Keratinocyte (primary cell): ENCODE data around the gene FBXO39. TPM values are rescaled to one million over a fixed set of nuclear protein-coding genes. Genes with fewer than 3 reads are reported as not detected.

Experiments used
- DNase-seq: peaks from one replicate; pipeline ENCODE4 v3.0.0-alpha.2; 2011; ENCODE audit warnings: low read depth, missing footprints, low spot score
- FAIRE-seq: peaks from 2 replicates; lab custom pipeline; 2011; peaks lifted over from hg19 to GRCh38; lab: Jason Lieb, UNC
- H2AFZ ChIP-seq: 2 replicates; pipeline ENCODE4 v1.6.0; 2012; ENCODE audit warnings: low read length, control low read depth, inconsistent platforms; ENCODE audit not compliant: control insufficient read depth
- H3K27ac ChIP-seq: 2 replicates; pipeline ENCODE4 v1.5.1; 2011; ENCODE audit warnings: low read length; ENCODE audit not compliant: control insufficient read depth, insufficient read depth
- H3K27me3 ChIP-seq: 3 replicates; pipeline ENCODE4 v1.6.0; 2011; ENCODE audit warnings: low read length; ENCODE audit not compliant: control insufficient read depth, insufficient read depth; ENCODE audit errors: extremely low read depth
- H3K36me3 ChIP-seq, 2 experiments: 2 replicates in 1 of 2; 3 replicates in 1 of 2; pipeline ENCODE4 v1.5.1; 2011; ENCODE audit warnings: low read length in 2 of 2, mild to moderate bottlenecking in 1 of 2; ENCODE audit not compliant: control insufficient read depth in 2 of 2, insufficient read depth in 2 of 2; ENCODE audit errors: extremely low read depth in 1 of 2
- H3K4me1 ChIP-seq: 3 replicates; pipeline ENCODE4 v1.5.1; 2011; ENCODE audit warnings: low read length; ENCODE audit not compliant: control insufficient read depth, insufficient read depth; ENCODE audit errors: extremely low read depth
- H3K4me2 ChIP-seq: 3 replicates; pipeline ENCODE4 v1.6.0; 2011; ENCODE audit warnings: low read depth, low read length; ENCODE audit not compliant: control insufficient read depth, insufficient read depth; ENCODE audit errors: extremely low read depth
- H3K4me3 ChIP-seq, 3 experiments: fragments of 200-600 bp in 1 of 3; sonication (generic) in 1 of 3; 2 replicates in 2 of 3; 3 replicates in 1 of 3; pipeline ENCODE4 v1.5.1; 2011 to 2016; ENCODE audit warnings: low read length in 3 of 3, mild to moderate bottlenecking in 3 of 3, control low read depth in 2 of 3, inconsistent platforms in 1 of 3, low read depth in 1 of 3, mixed read lengths in 1 of 3, mixed run types in 1 of 3, moderate library complexity in 1 of 3; ENCODE audit not compliant: control insufficient read depth in 2 of 3, insufficient read depth in 2 of 3; ENCODE audit errors: extremely low read depth in 1 of 3
- H3K79me2 ChIP-seq: 2 replicates; pipeline ENCODE4 v1.6.0; 2012; ENCODE audit warnings: low read length; ENCODE audit not compliant: control insufficient read depth, insufficient read depth
- H3K9ac ChIP-seq: 3 replicates; pipeline ENCODE4 v1.6.0; 2011; ENCODE audit warnings: low read length; ENCODE audit not compliant: control insufficient read depth, insufficient read depth; ENCODE audit errors: extremely low read depth
- H3K9me1 ChIP-seq: 3 replicates; pipeline ENCODE4 v1.6.0; 2011; ENCODE audit warnings: low read length; ENCODE audit not compliant: control insufficient read depth, insufficient read depth; ENCODE audit errors: extremely low read depth
- H3K9me3 ChIP-seq: 2 replicates; pipeline ENCODE4 v1.5.1; 2012; ENCODE audit warnings: low read depth, low read length; ENCODE audit not compliant: control insufficient read depth
- H4K20me1 ChIP-seq: 3 replicates; pipeline ENCODE4 v1.6.0; 2011; ENCODE audit warnings: low read length; ENCODE audit not compliant: control insufficient read depth, insufficient read depth; ENCODE audit errors: extremely low read depth
- EZH2 ChIP-seq: IDR thresholded peaks from one replicate; pipeline ENCODE4 v1.6.1; 2012; ENCODE audit warnings: inconsistent platforms, mild to moderate bottlenecking, low read length, moderate library complexity
- dilution Hi-C: fragments of 300-500 bp; cut with MboI; formaldehyde crosslinking; loops from one replicate; pipeline ENCODE4 v1.7.0; 2020; ENCODE audit warnings: low sequenced_read_pairs; ENCODE audit not compliant: extremely low pct_ligation_motif_present
- polyA plus RNA-seq, 5 experiments: library from polyadenylated mRNA; depleted of rRNA in 3 of 5; stranded (reverse) in 3 of 5; stranded (forward) in 1 of 5; unstranded in 1 of 5; fragments of >200 nt; gene quantifications; 1 replicate in 1 of 5; 2 replicates in 3 of 5; 3 replicates in 1 of 5; pipeline versions ENCODE4 v1.2.1 to v1.2.3, GENCODE V29; 2011 to 2012; ENCODE audit warnings: missing spikeins in 2 of 5, low read depth in 1 of 5, low replicate concordance in 1 of 5
- TF ChIP-seq, protein P1 (sequence below), 3 experiments: IDR thresholded peaks in 1 of 3; conservative IDR thresholded peaks in 1 of 3; optimal IDR thresholded peaks in 1 of 3; 2 replicates in 2 of 3; 3 replicates in 1 of 3; pipeline versions ENCODE3 to v1.5.1; 2011; ENCODE audit warnings: low read length in 3 of 3, mild to moderate bottlenecking in 3 of 3, moderate library complexity in 2 of 3, control low read depth in 1 of 3, inconsistent platforms in 1 of 3; ENCODE audit not compliant: insufficient read depth in 2 of 3; ENCODE audit errors: extremely low read depth in 1 of 3

The FBXO39 gene
- polyA plus RNA-seq, 1 donor (not counting 4 experiments of a cell fraction or from before 2014, with no cell fraction given): 3.3 TPM

DNA sequence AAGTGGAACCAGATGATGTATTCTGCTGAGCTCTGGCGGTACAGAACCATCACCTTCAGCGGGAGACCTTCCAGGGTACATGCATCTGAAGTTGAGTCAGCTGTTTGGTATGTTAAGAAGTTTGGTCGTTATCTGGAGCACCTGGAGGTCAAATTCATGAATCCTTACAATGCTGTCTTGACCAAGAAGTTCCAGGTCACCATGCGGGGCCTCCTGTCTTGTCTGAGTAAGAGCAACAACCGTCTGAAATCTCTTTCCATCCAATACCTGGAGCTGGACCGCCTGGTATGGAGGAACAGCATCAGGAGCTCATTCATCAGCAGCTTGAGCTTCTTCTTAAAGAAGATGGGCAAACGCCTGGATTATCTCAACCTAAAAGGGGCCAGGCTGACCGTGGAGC lies 4.0 kb downstream of the FBXO39 start:
- no peak for FAIRE-seq
- H3K27me3 ChIP-seq: peaks cover 14% of the 10 kb centered on the region
- H3K4me1 ChIP-seq: no peaks in the 10 kb centered on the region
- no peak for DNase-seq
- no peaks in the 10 kb centered on the region for H4K20me1 ChIP-seq
- dilution Hi-C loops: no loop called here
- no peak overlapping the region for H3K4me3 ChIP-seq
- no peaks in the 10 kb centered on the region for H3K36me3 ChIP-seq
- H3K27ac ChIP-seq: no peak overlapping the region
- H2AFZ ChIP-seq: no peak overlapping the region
- no peaks in the 10 kb centered on the region for H3K9me1 ChIP-seq
- H3K9me3 ChIP-seq: no peaks in the 10 kb centered on the region
- H3K4me2 ChIP-seq: no peak overlapping the region
- H3K9ac ChIP-seq: no peak overlapping the region
- H3K79me2 ChIP-seq: no peaks in the 10 kb centered on the region
- TF ChIP-seq, protein P1, sequence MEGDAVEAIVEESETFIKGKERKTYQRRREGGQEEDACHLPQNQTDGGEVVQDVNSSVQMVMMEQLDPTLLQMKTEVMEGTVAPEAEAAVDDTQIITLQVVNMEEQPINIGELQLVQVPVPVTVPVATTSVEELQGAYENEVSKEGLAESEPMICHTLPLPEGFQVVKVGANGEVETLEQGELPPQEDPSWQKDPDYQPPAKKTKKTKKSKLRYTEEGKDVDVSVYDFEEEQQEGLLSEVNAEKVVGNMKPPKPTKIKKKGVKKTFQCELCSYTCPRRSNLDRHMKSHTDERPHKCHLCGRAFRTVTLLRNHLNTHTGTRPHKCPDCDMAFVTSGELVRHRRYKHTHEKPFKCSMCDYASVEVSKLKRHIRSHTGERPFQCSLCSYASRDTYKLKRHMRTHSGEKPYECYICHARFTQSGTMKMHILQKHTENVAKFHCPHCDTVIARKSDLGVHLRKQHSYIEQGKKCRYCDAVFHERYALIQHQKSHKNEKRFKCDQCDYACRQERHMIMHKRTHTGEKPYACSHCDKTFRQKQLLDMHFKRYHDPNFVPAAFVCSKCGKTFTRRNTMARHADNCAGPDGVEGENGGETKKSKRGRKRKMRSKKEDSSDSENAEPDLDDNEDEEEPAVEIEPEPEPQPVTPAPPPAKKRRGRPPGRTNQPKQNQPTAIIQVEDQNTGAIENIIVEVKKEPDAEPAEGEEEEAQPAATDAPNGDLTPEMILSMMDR (optimal IDR thresholded peaks at IDR 0.05 in 1 of 3, IDR thresholded peaks at IDR 0.05 in 1 of 3, conservative IDR thresholded peaks at IDR 0.05 in 1 of 3; ENCODE audit: extremely low read depth in 1 of 3, insufficient read depth in 2 of 3, low read length in 3 of 3): no peak
- no peak for TF ChIP-seq EZH2

DNA sequence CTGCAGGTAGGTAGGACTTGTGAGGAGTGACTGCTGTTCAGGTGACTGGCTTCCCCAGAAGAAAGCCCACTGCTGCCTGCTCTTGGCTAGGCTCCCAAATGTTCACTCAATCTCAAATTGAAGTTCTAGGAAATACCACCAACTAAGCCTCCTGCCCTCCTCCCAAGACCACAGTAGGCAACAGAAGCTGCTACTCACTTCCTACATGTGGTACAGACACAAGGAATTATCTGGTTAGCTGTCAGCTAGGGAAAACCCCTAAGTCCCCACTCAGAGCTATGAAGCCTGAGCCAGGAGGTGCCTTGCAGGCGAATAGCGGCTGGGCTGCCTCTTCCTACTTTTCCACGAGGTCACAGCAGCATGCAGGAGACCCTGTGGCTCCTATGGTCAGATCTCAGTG lies 4.9 kb downstream of the FBXO39 start:
- TF ChIP-seq, protein P1 (optimal IDR thresholded peaks at IDR 0.05 in 1 of 3, IDR thresholded peaks at IDR 0.05 in 1 of 3, conservative IDR thresholded peaks at IDR 0.05 in 1 of 3; ENCODE audit: extremely low read depth in 1 of 3, insufficient read depth in 2 of 3, low read length in 3 of 3): no peak
- TF ChIP-seq EZH2: no peak
- H2AFZ ChIP-seq: no peak overlapping the region

More for the DNA sequence above, 4.9 kb downstream of the FBXO39 start:
- H4K20me1 ChIP-seq: no peaks in the 10 kb centered on the region
- H3K9me3 ChIP-seq: no peaks in the 10 kb centered on the region
- no peak for DNase-seq
- no peaks in the 10 kb centered on the region for H3K9me1 ChIP-seq
- H3K4me1 ChIP-seq: no peaks in the 10 kb centered on the region
- no peaks in the 10 kb centered on the region for H3K36me3 ChIP-seq
- dilution Hi-C loops: no loop called here
- H3K4me2 ChIP-seq: no peak overlapping the region
- H3K27me3 ChIP-seq: peaks cover 9% of the 10 kb centered on the region
- no peak overlapping the region for H3K27ac ChIP-seq
- H3K79me2 ChIP-seq: no peaks in the 10 kb centered on the region
- H3K4me3 ChIP-seq: no peak overlapping the region
- FAIRE-seq: no peak
- H3K9ac ChIP-seq: no peak overlapping the region
